Astrocyte (in vitro differentiated cells and primary cell): ENCODE results near the gene PDZD2. TPM values are rescaled to one million over a fixed set of nuclear protein-coding genes. Genes with fewer than 3 reads are reported as not detected.

Experiments used
- DNase-seq: peaks from one replicate; pipeline ENCODE4 v3.0.0-alpha.2; 2010; ENCODE audit warnings: low read depth
- FAIRE-seq: peaks from 2 replicates; lab custom pipeline; 2011; peaks lifted over from hg19 to GRCh38; lab: Jason Lieb, UNC
- H2AFZ ChIP-seq: 2 replicates; pipeline ENCODE4 v1.6.0; 2012; ENCODE audit warnings: low read depth, low read length, inconsistent platforms
- H3K27ac ChIP-seq: 2 replicates; pipeline ENCODE4 v1.5.1; 2011; ENCODE audit warnings: low read depth, low read length, inconsistent platforms
- H3K27me3 ChIP-seq: 2 replicates; pipeline ENCODE4 v1.6.0; 2011; ENCODE audit warnings: low read length, inconsistent platforms; ENCODE audit not compliant: insufficient read depth
- H3K36me3 ChIP-seq: 2 replicates; pipeline ENCODE4 v1.5.1; 2011; ENCODE audit warnings: low read length, inconsistent platforms; ENCODE audit not compliant: insufficient read depth
- H3K4me1 ChIP-seq: 2 replicates; pipeline ENCODE4 v1.5.1; 2011; ENCODE audit warnings: low read length, inconsistent platforms; ENCODE audit not compliant: insufficient read depth
- H3K4me2 ChIP-seq: 2 replicates; pipeline ENCODE4 v1.6.0; 2012; ENCODE audit warnings: low read length, inconsistent platforms
- H3K4me3 ChIP-seq: 2 replicates; pipeline ENCODE4 v1.5.1; 2011; ENCODE audit warnings: low read depth, mild to moderate bottlenecking, low read length, inconsistent platforms; ENCODE audit not compliant: insufficient read depth
- H3K79me2 ChIP-seq: 2 replicates; pipeline ENCODE4 v1.6.0; 2012; ENCODE audit warnings: mild to moderate bottlenecking, low read length, inconsistent platforms; ENCODE audit not compliant: insufficient read depth
- H3K9ac ChIP-seq: 2 replicates; pipeline ENCODE4 v1.6.0; 2012; ENCODE audit warnings: mild to moderate bottlenecking, low read length, inconsistent platforms
- H3K9me3 ChIP-seq: 2 replicates; pipeline ENCODE4 v1.5.1; 2012; ENCODE audit warnings: low read depth, mild to moderate bottlenecking, low read length, inconsistent platforms; ENCODE audit not compliant: insufficient read depth
- H4K20me1 ChIP-seq: 2 replicates; pipeline ENCODE4 v1.6.0; 2012; ENCODE audit warnings: low read length, inconsistent platforms; ENCODE audit not compliant: insufficient read depth
- H3K27ac Mint-ChIP-seq: one replicate; pipeline ENCODE4 v1.8.0; 2021; ENCODE audit warnings: mild to moderate bottlenecking, mixed read lengths; ENCODE audit not compliant: unreplicated experiment
- H3K27me3 Mint-ChIP-seq: one replicate; pipeline ENCODE4 v1.8.0; 2021; ENCODE audit warnings: low read depth, mixed read lengths; ENCODE audit not compliant: unreplicated experiment
- H3K36me3 Mint-ChIP-seq: one replicate; pipeline ENCODE4 v1.8.0; 2021; ENCODE audit warnings: low read depth, mixed read lengths; ENCODE audit not compliant: unreplicated experiment
- H3K4me1 Mint-ChIP-seq: one replicate; pipeline ENCODE4 v1.8.0; 2021; ENCODE audit warnings: low read depth, mixed read lengths; ENCODE audit not compliant: unreplicated experiment
- H3K4me3 Mint-ChIP-seq: one replicate; pipeline ENCODE4 v1.8.0; 2021; ENCODE audit warnings: mild to moderate bottlenecking, moderate library complexity, mixed read lengths; ENCODE audit not compliant: unreplicated experiment
- H3K9me3 Mint-ChIP-seq: one replicate; pipeline ENCODE4 v1.8.0; 2021; ENCODE audit warnings: mild to moderate bottlenecking, mixed read lengths; ENCODE audit not compliant: unreplicated experiment
- CTCF ChIP-seq: IDR thresholded peaks from 2 replicates; pipeline ENCODE4 v1.5.1; 2011; ENCODE audit warnings: low read depth, mild to moderate bottlenecking, inconsistent platforms, low read length, moderate library complexity; ENCODE audit not compliant: insufficient read depth
- EZH2 ChIP-seq: IDR thresholded peaks from 2 replicates; pipeline ENCODE4 v1.6.1; 2012; ENCODE audit warnings: mild to moderate bottlenecking, low read length, inconsistent platforms; ENCODE audit not compliant: insufficient read depth
- total RNA-seq: library from RNA; stranded (reverse); gene quantifications from 2 replicates; pipeline ENCODE4 v1.2.1, GENCODE V29; 2021

The PDZD2 gene
- total RNA-seq, 1 donor from 2014 or later: 10.3 TPM

GRCh38 chr5:32059761-32060530 lies 421.0 kb downstream of the PDZD2 start:
- H3K79me2 ChIP-seq: no peaks in the 10 kb centered on the region
- FAIRE-seq: no peak
- H3K9me3 Mint-ChIP-seq: no peaks in the 10 kb centered on the region

DNA sequence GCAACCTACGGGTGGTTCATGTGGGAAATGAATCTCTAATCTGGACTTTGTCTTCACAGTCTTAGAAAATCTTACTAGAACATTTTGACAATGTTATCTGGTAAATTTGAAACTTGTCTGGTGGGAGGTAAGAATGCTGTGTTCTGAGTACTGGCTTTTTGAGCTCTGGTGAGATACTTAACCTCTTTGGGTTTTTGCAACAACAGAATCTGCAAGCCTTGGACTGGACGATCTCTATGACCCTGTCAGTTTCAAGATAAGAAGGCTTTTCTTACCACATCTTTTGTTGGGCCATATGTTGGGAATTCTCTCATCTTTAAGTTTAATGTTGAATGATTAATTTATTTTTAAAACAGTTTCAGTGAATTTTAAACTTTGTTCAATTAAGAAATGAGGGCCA lies 422.3 kb downstream of the PDZD2 start:
- no peaks in the 10 kb centered on the region for H3K9me3 ChIP-seq
- Mint-ChIP-seq H3K27ac (no peak overlapping the region), H3K9me3 (no peaks in the 10 kb centered on the region), H3K36me3 (peaks cover 11% of the 10 kb centered on the region), H3K4me3 (no peak overlapping the region), H3K27me3 (no peaks in the 10 kb centered on the region), H3K4me1 (no peaks in the 10 kb centered on the region)
- H3K27me3 ChIP-seq: no peaks in the 10 kb centered on the region
- DNase-seq (no peak), FAIRE-seq (no peak)
- no peak overlapping the region for H3K9ac ChIP-seq
- no peak overlapping the region for H2AFZ ChIP-seq
- H3K36me3 ChIP-seq: no peaks in the 10 kb centered on the region
- no peak overlapping the region for H3K4me3 ChIP-seq
- no peaks in the 10 kb centered on the region for H3K79me2 ChIP-seq
- no peak overlapping the region for H3K27ac ChIP-seq
- TF ChIP-seq EZH2: no peak
- no peak for TF ChIP-seq CTCF
- H4K20me1 ChIP-seq: no peaks in the 10 kb centered on the region
- H3K4me1 ChIP-seq: no peaks in the 10 kb centered on the region
- no peak overlapping the region for H3K4me2 ChIP-seq

More at GRCh38 chr5:32059761-32060530, 421.0 kb downstream of the PDZD2 start:
- Histone ChIP-seq H3K9me3 (no peaks in the 10 kb centered on the region), H4K20me1 (no peaks in the 10 kb centered on the region), H3K4me3 (no peak overlapping the region), H3K9ac (no peak overlapping the region), H3K4me1 (no peaks in the 10 kb centered on the region), H3K27ac (no peak overlapping the region), H2AFZ (no peak overlapping the region), H3K36me3 (no peaks in the 10 kb centered on the region), H3K27me3 (no peaks in the 10 kb centered on the region), H3K4me2 (no peak overlapping the region)
- Mint-ChIP-seq H3K27ac (no peak overlapping the region), H3K36me3 (peaks cover 11% of the 10 kb centered on the region), H3K4me3 (no peak overlapping the region), H3K4me1 (no peaks in the 10 kb centered on the region), H3K27me3 (no peaks in the 10 kb centered on the region)
- DNase-seq: peak; percentile 36
- TF ChIP-seq EZH2 (no peak), CTCF (no peak)

DNA sequence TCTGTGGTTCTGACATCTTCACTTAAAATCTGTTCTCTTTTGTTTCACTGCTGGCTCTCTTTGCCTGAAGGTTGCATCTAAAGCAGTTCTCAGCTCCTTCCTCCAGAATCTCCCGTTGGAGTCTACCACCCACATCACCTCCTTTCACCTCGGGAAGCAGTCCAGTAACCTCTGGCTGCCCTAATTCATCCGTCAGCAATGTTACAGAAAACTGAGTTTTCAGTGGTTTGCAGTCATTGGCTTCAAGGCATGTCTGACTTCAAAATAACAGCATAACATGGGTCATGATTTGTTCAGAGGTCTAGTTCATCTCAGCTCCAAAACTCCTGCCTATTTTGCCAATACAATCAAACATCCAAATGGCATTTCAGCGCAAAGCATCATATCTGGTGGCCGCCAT lies 427.5 kb downstream of the PDZD2 start:
- Histone ChIP-seq H3K36me3 (no peaks in the 10 kb centered on the region), H3K4me1 (no peaks in the 10 kb centered on the region), H3K27me3 (no peaks in the 10 kb centered on the region), H2AFZ (no peak overlapping the region), H3K9ac (no peak overlapping the region), H3K79me2 (no peaks in the 10 kb centered on the region), H3K4me3 (no peak overlapping the region), H3K9me3 (no peaks in the 10 kb centered on the region), H3K4me2 (no peak overlapping the region), H3K27ac (no peak overlapping the region), H4K20me1 (no peaks in the 10 kb centered on the region)
- no peak overlapping the region for H3K27ac Mint-ChIP-seq
- DNase-seq: no peak
- FAIRE-seq: no peak
- H3K9me3 Mint-ChIP-seq: peaks cover 1% of the 10 kb centered on the region
- TF ChIP-seq EZH2 (no peak), CTCF (no peak)
- H3K36me3 Mint-ChIP-seq: peaks cover 7% of the 10 kb centered on the region
- H3K27me3 Mint-ChIP-seq: no peaks in the 10 kb centered on the region
- peaks cover 3% of the 10 kb centered on the region for H3K4me1 Mint-ChIP-seq
- no peak overlapping the region for H3K4me3 Mint-ChIP-seq
